T47D (cell line): Measurements from ENCODE around the gene POLD4.

Experiments
- DNase-seq, 2 experiments: peaks; one replicate each; pipeline versions ENCODE4 v3.0.0 to v3.0.0-alpha.2; 2011 to 2012; ENCODE audit warnings: low read depth in 1 of 2, low spot score in 1 of 2
- JUND ChIP-seq: IDR thresholded peaks from 2 replicates; pipeline ENCODE4 v1.6.1; 2012; ENCODE audit warnings: low read depth
- in situ Hi-C: cut with HindIII; loops from 2 replicates; pipeline ENCODE4 v1.10.0; 2016; ENCODE audit warnings: low sequenced_read_pairs, low pct_unique_long_range_greater_than_20kb

POLD4 gene

GRCh38 chr11:67371911-67372320 is 18.6 kb upstream of the POLD4 start:
- in situ Hi-C loops, result no loop called here
- TF ChIP-seq JUND, result no peak
- DNase-seq, result no peak

GRCh38 chr11:67371189-67371910 is 18.0 kb upstream of the POLD4 start:
- TF ChIP-seq JUND, result no peak
- peak; percentile 62 to 81 for DNase-seq
- in situ Hi-C loops, result no loop called here

GRCh38 chr11:67370351-67371076 is 17.2 kb upstream of the POLD4 start:
- in situ Hi-C loops, result no loop called here
- no peak for TF ChIP-seq JUND
- no peak for DNase-seq

- in situ Hi-C loops, result no loop called here
- TF ChIP-seq JUND, result no peak
- DNase-seq, result no peak
Observed at GRCh38 chr11:67369801-67370284, 16.5 kb upstream of the POLD4 start.

GRCh38 chr11:67369275-67369674 is 15.9 kb upstream of the POLD4 start:
- no peak for TF ChIP-seq JUND
- DNase-seq, result no peak
- in situ Hi-C loops, result no loop called here

GRCh38 chr11:67368621-67369020 is 15.3 kb upstream of the POLD4 start:
- DNase-seq, result no peak
- TF ChIP-seq JUND, result no peak
- in situ Hi-C loops, result no loop called here

- TF ChIP-seq JUND, result no peak
- in situ Hi-C loops, result no loop called here
- no peak for DNase-seq
Observed at GRCh38 chr11:67367761-67368227, 14.4 kb upstream of the POLD4 start.

GRCh38 chr11:67366961-67367760 is 13.8 kb upstream of the POLD4 start:
- no peak for TF ChIP-seq JUND
- in situ Hi-C loops, result no loop called here
- DNase-seq, result no peak

GRCh38 chr11:67366546-67366945 is 13.2 kb upstream of the POLD4 start:
- no peak for DNase-seq
- no peak for TF ChIP-seq JUND
- in situ Hi-C loops, result no loop called here

GRCh38 chr11:67365736-67366444 is 12.5 kb upstream of the POLD4 start:
- DNase-seq, result no peak
- no peak for TF ChIP-seq JUND

GRCh38 chr11:67364783-67365722 is 11.7 kb upstream of the POLD4 start:
- no peak for TF ChIP-seq JUND
- in situ Hi-C loops, result no loop called here
- DNase-seq, result no peak

More at GRCh38 chr11:67365736-67366444, 12.5 kb upstream of the POLD4 start:
- in situ Hi-C loops, result no loop called here
